ENCODE data around the gene AP2M1.

Gene AP2M1

DNA sequence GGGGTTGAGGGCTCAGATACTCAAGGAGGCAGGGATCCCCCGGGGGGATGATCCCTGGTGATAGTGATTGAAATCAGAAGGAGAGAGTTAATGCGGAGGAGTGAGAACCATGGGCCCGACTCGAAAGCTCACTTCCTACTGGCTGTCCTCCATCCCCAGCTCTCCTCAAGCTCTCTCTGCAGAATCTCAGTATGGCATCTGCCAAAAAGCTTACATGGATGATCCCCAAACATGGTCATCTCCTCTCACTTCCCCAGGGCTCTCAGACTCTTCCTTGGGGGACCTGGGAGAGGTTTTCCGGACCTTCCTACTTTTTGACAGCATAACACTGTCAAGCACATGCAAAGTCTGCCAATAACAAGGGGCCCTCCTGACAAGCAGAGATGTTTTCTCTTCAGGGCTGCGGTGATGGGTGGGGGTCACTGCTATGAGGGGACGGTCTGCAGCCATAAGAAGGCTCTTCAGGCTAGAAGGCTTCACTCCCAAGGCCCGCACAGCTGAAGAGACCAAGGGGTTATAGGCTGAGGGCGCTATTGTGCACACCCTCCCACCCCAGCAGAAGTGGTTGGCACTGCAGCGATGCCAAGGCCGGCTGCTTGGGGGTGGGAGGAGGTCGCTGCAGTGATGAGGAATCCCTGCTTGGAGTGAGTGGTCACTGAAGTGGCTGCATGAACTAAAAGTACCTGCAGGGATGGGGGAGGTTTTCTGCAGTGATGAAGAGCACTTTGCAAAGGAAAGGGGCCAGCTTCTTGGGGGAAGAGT is 53.9 kb downstream of the AP2M1 start:
- no peak for DNase-seq (ENCODE audit: low read depth, low spot score)

DNA sequence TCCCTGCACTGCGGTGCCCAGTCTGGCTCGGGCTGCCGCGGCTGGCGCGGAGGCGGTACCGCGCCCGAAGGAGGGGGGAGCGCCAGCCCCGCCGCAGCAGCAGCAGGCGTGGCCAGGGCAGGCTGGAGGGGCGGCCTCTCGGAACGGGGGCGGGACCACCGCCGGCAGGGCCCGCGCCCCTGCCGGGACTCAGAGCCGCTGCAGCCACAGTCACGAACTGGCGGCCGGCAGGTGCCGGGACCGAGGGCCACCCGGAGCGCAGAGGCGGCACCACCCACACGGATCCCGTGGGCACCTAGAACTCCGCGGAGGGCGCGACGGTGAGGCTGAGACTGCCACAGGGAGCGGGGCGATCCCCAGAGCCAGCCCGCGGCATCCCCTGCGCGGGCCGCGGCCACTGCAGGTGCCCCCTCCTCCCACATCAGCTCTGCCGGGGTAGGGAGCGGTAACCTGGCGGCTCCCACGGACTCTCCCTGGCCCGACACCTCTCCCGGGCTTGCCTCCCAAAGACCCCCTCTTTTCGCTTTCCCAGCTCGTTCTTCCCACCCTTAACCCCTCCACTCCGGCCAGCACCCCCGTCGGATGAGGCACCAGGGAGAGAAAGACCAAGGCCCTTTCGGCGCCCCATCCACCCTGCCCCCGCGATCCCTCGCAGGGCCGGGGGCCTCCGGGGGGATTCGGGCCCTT is 54.9 kb downstream of the AP2M1 start, which contains the start of gene VWA5B2:
VWA5B2 (plus strand) TSS at position 192 of the 687 bp plus-strand sequence. CDS start 944 bp downstream, outside the sequence.
- peak; percentile 59 for DNase-seq (ENCODE audit: low read depth, low spot score)

- DNase-seq (ENCODE audit: low read depth, low spot score), result no peak
Measured at GRCh38 chr3:184230081-184230602, 55.5 kb downstream of the AP2M1 start.

DNA sequence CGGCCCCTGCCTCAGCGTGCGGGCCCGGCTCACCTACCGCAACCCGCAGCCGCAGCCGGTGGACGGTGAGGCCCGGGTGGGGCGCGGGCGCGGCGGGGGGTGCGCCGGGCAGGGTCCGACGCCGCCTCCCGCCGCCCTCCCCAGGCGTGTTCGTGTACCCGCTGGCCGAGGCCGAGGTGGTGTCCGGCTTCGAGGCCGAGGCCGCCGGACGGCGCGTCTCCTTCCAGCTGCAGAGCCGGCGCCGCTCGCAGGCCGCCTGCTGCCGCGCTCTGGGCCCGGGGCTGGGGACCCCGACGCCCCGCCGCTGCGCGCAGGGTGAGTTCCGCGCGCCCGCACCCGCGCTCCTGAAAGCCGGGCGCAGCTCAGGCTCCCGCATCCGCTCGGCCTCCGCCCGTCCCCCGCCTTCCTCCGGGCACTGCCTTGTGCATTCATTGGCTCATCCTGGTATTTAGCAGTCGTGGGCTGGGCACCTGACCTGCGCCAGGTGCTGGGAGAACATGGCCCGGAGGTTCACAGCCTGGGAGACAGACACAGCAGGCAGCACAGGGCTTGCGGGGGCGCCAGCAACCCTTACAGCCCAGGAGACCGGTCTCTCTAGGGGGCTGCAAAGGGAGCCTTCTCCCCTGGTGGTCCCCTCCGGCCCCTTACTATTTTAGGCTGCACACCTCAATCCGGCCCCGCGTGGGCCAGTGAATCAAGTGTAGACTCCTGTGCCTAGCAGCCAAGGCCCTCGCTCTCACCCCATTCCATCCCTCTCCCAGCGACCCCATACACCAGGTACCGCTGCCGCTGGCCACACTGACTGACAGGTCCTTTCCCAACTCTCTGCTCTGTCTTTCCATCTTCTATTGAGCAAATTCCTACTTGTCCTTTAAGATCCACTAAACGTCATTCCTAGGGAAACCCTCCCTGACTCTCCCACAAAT is 56.2 kb downstream of the AP2M1 start:
- no peak for DNase-seq (ENCODE audit: low read depth, low spot score)

GRCh38 chr3:184231671-184232070 is 57.0 kb downstream of the AP2M1 start:
- no peak for DNase-seq (ENCODE audit: low read depth, low spot score)

- DNase-seq (ENCODE audit: low read depth, low spot score), result no peak
Measured at GRCh38 chr3:184233127-184233843, 58.6 kb downstream of the AP2M1 start.

Measured in activated naive CD8-positive, alpha-beta T cell treated with anti-CD3 and anti-CD28 coated beads, Interleukin-2, amount 50 U/mL, for 16 hours (primary cell).